ENCODE data around the gene PDCL2. TPM values are rescaled to one million over a fixed set of nuclear protein-coding genes. Genes with fewer than 3 reads are reported as not detected.

The PDCL2 gene
- total RNA-seq, 1 donor from 2014 or later: not detected

- TF ChIP-seq CTCF (IDR thresholded peaks at IDR 0.05; ENCODE audit: insufficient read depth, low read length, poor library complexity, severe bottlenecking): no peak
- Histone ChIP-seq H3K4me3 (ENCODE audit: low read depth, low read length) (no peak overlapping the region), H3K36me3 (ENCODE audit: control insufficient read depth, insufficient read depth, low read length) (no peaks in the 10 kb centered on the region), H3K27me3 (ENCODE audit: control insufficient read depth, insufficient read depth, low read length) (no peaks in the 10 kb centered on the region)
- no peak for DNase-seq (ENCODE audit: low read depth)
Measured at GRCh38 chr4:55543858-55544257, 48.2 kb downstream of the PDCL2 start.

DNA sequence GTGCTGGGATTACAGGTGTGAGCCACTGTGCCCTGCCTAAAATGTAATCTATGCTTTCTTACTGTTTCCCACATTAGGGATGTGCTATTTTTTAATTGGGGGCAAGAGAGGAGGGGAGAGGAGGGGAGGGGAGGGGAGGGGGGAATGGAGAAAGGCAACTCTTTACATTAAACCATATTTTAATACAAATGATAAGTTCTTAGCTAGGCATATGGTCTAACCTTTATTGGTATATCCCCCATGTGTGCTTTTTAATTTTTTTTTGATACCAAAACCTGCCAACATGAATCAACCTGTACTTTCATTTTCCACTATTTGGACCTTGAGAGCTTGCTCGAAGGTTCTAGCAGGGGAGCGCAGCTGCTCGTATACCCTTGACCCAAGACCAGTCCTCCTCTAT is 51.8 kb downstream of the PDCL2 start:
- DNase-seq (ENCODE audit: low read depth): no peak
- Histone ChIP-seq H3K4me3 (ENCODE audit: low read depth, low read length) (no peak overlapping the region), H3K27me3 (ENCODE audit: control insufficient read depth, insufficient read depth, low read length) (no peaks in the 10 kb centered on the region), H3K36me3 (ENCODE audit: control insufficient read depth, insufficient read depth, low read length) (no peaks in the 10 kb centered on the region)
- no peak for TF ChIP-seq CTCF (IDR thresholded peaks at IDR 0.05; ENCODE audit: insufficient read depth, low read length, poor library complexity, severe bottlenecking)

DNA sequence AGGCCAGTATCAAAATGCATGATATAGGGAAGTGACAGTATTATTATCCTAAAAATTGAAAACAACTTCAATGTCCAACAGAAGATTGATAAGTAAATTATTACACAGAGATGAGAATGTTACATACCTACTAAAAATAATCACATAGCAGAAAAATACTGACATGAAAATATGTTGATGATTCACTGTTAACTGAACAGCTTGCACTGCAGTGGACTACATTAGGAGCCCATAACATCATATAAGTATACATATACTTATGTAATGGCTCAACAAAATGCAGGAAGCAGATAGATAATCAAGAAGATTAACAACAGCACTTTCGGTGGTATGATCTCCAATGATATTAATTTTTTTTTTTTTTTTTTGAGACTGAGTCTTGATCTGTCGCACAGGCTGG is 52.4 kb downstream of the PDCL2 start:
- no peak overlapping the region for H3K4me3 ChIP-seq (ENCODE audit: low read depth, low read length)
- DNase-seq (ENCODE audit: low read depth): no peak
- H3K36me3 ChIP-seq (ENCODE audit: control insufficient read depth, insufficient read depth, low read length): no peaks in the 10 kb centered on the region
- TF ChIP-seq CTCF (IDR thresholded peaks at IDR 0.05; ENCODE audit: insufficient read depth, low read length, poor library complexity, severe bottlenecking): no peak
- H3K27me3 ChIP-seq (ENCODE audit: control insufficient read depth, insufficient read depth, low read length): no peaks in the 10 kb centered on the region

DNA sequence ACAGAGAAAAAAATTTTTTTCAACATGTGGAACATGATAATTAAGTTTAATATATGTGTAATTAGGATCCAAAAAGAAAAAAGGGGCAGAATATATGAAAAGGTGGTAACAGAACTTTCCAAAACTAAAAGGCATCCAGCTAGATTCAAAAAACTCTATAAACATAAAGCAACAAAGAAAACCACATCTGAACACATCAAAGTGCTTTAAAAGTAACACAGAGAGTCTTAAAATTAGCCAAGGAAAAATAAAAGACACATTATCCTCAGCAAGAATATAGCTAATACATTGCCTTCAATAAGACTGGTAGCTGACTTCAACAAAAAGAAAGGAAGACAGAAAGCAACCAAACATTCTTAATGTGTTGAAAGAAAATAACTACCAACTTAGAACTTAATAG is 53.5 kb downstream of the PDCL2 start:
- H3K36me3 ChIP-seq (ENCODE audit: control insufficient read depth, insufficient read depth, low read length): no peaks in the 10 kb centered on the region
- H3K4me3 ChIP-seq (ENCODE audit: low read depth, low read length): no peak overlapping the region
- TF ChIP-seq CTCF (IDR thresholded peaks at IDR 0.05; ENCODE audit: insufficient read depth, low read length, poor library complexity, severe bottlenecking): no peak
- H3K27me3 ChIP-seq (ENCODE audit: control insufficient read depth, insufficient read depth, low read length): no peaks in the 10 kb centered on the region
- DNase-seq (ENCODE audit: low read depth): no peak

DNA sequence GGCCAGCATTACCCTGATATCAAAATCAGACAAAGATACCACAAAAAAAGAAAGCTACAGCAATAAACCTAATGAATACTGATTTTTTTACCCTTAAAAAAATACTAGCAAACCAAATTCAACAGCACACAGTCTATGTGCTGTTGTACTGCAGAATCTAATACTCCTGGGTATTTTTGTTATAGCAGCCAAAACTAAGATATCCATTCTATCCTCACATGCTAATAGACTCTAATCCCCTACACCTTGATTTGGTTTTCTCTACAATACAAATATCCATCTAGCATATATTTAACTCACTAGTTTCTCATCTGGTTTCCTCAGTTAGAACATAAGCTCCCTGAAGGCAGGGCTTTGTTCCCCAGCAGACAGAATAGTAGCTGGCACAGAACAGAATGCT is 57.7 kb downstream of the PDCL2 start:
- no peak for TF ChIP-seq CTCF (IDR thresholded peaks at IDR 0.05; ENCODE audit: insufficient read depth, low read length, poor library complexity, severe bottlenecking)
- Histone ChIP-seq H3K4me3 (ENCODE audit: low read depth, low read length) (no peak overlapping the region), H3K27me3 (ENCODE audit: control insufficient read depth, insufficient read depth, low read length) (no peaks in the 10 kb centered on the region), H3K36me3 (ENCODE audit: control insufficient read depth, insufficient read depth, low read length) (no peaks in the 10 kb centered on the region)
- DNase-seq (ENCODE audit: low read depth): no peak

GRCh38 chr4:55530691-55531090 is 61.4 kb downstream of the PDCL2 start:
- no peak for DNase-seq (ENCODE audit: low read depth)
- no peak for TF ChIP-seq CTCF (IDR thresholded peaks at IDR 0.05; ENCODE audit: insufficient read depth, low read length, poor library complexity, severe bottlenecking)
- no peak overlapping the region for H3K4me3 ChIP-seq (ENCODE audit: low read depth, low read length)
- no peaks in the 10 kb centered on the region for H3K27me3 ChIP-seq (ENCODE audit: control insufficient read depth, insufficient read depth, low read length)
- H3K36me3 ChIP-seq (ENCODE audit: control insufficient read depth, insufficient read depth, low read length): no peaks in the 10 kb centered on the region

All from kidney epithelial cell (primary cell).